ENCODE results near the gene RASSF8.

The RASSF8 gene

GRCh38 chr12:25958428-25959070 is at the start of gene RASSF8:
TSS of gene RASSF8 (plus strand) at chr12:25958682. CDS start at chr12:26055344, 96,662 bp downstream.
- no peak for TF ChIP-seq CTCF (IDR thresholded peaks at IDR 0.05; ENCODE audit: low read depth, low read length, missing control alignments)
- Histone ChIP-seq H3K27ac (peak within 1 kb of the TSS; percentile 98), H3K36me3 (replicated peaks) (no peaks in the 10 kb centered on the region), H3K27me3 (replicated peaks) (no peaks in the 10 kb centered on the region), H3K4me3 (ENCODE audit: low read depth, low read length) (peak within 1 kb of the TSS; percentile 74)
- DNase-seq, result peak; percentile 46
- in situ Hi-C loops (cut with HindIII; ENCODE audit: low pct_ligation_motif_present, low sequenced_read_pairs), result no loop called here

- no peak for DNase-seq
- in situ Hi-C loops (cut with HindIII; ENCODE audit: low pct_ligation_motif_present, low sequenced_read_pairs), result no loop called here
Observed at GRCh38 chr12:25914551-25914950, 43.9 kb upstream of the RASSF8 start.

GRCh38 chr12:25924491-25925001 is 33.9 kb upstream of the RASSF8 start:
- DNase-seq, result no peak
- Histone ChIP-seq H3K27me3 (replicated peaks) (no peaks in the 10 kb centered on the region), H3K4me3 (ENCODE audit: low read depth, low read length) (no peak overlapping the region), H3K27ac (no peak overlapping the region), H3K36me3 (replicated peaks) (no peaks in the 10 kb centered on the region)
- TF ChIP-seq CTCF (IDR thresholded peaks at IDR 0.05; ENCODE audit: low read depth, low read length, missing control alignments), result no peak
- in situ Hi-C loops (cut with HindIII; ENCODE audit: low pct_ligation_motif_present, low sequenced_read_pairs), result no loop called here

More at GRCh38 chr12:25914551-25914950, 43.9 kb upstream of the RASSF8 start:
- Histone ChIP-seq H3K36me3 (replicated peaks) (no peaks in the 10 kb centered on the region), H3K4me3 (ENCODE audit: low read depth, low read length) (no peak overlapping the region), H3K27me3 (replicated peaks) (no peaks in the 10 kb centered on the region), H3K27ac (no peak overlapping the region)
- TF ChIP-seq CTCF (IDR thresholded peaks at IDR 0.05; ENCODE audit: low read depth, low read length, missing control alignments), result no peak

- no peak for TF ChIP-seq CTCF (IDR thresholded peaks at IDR 0.05; ENCODE audit: low read depth, low read length, missing control alignments)
- in situ Hi-C loops (cut with HindIII; ENCODE audit: low pct_ligation_motif_present, low sequenced_read_pairs), result no loop called here
- no peak for DNase-seq
- Histone ChIP-seq H3K4me3 (ENCODE audit: low read depth, low read length) (no peak overlapping the region), H3K36me3 (replicated peaks) (no peaks in the 10 kb centered on the region), H3K27me3 (replicated peaks) (no peaks in the 10 kb centered on the region), H3K27ac (no peak overlapping the region)
Observed at GRCh38 chr12:25925064-25925463, 33.4 kb upstream of the RASSF8 start.

GRCh38 chr12:25926536-25926935 is 31.9 kb upstream of the RASSF8 start:
- Histone ChIP-seq H3K27me3 (replicated peaks) (no peaks in the 10 kb centered on the region), H3K4me3 (ENCODE audit: low read depth, low read length) (no peak overlapping the region), H3K36me3 (replicated peaks) (no peaks in the 10 kb centered on the region), H3K27ac (no peak overlapping the region)
- TF ChIP-seq CTCF (IDR thresholded peaks at IDR 0.05; ENCODE audit: low read depth, low read length, missing control alignments), result no peak
- in situ Hi-C loops (cut with HindIII; ENCODE audit: low pct_ligation_motif_present, low sequenced_read_pairs), result no loop called here
- DNase-seq, result no peak

- Histone ChIP-seq H3K36me3 (replicated peaks) (no peaks in the 10 kb centered on the region), H3K27me3 (replicated peaks) (no peaks in the 10 kb centered on the region), H3K27ac (no peak overlapping the region), H3K4me3 (ENCODE audit: low read depth, low read length) (no peak overlapping the region)
- no peak for DNase-seq
- in situ Hi-C loops (cut with HindIII; ENCODE audit: low pct_ligation_motif_present, low sequenced_read_pairs), result no loop called here
- no peak for TF ChIP-seq CTCF (IDR thresholded peaks at IDR 0.05; ENCODE audit: low read depth, low read length, missing control alignments)
Observed at GRCh38 chr12:25929142-25929541, 29.3 kb upstream of the RASSF8 start.

All from brain microvascular endothelial cell (primary cell).